GM12864 (cell line): Measurements from ENCODE around the gene COL5A2.

Experiments used
- DNase-seq: peaks from one replicate; pipeline ENCODE4 v3.0.0-alpha.2; 2011; ENCODE audit warnings: low read depth
- H3K4me3 ChIP-seq: 2 replicates; pipeline ENCODE4 v1.5.1; 2011; ENCODE audit warnings: mild to moderate bottlenecking, low read depth, low read length, control low read depth
- CTCF ChIP-seq: IDR thresholded peaks from 2 replicates; pipeline ENCODE4 v1.5.1; 2011; ENCODE audit warnings: low read depth, mild to moderate bottlenecking, moderate library complexity, low read length, control low read depth, inconsistent platforms; ENCODE audit errors: missing control alignments

The COL5A2 gene

DNA sequence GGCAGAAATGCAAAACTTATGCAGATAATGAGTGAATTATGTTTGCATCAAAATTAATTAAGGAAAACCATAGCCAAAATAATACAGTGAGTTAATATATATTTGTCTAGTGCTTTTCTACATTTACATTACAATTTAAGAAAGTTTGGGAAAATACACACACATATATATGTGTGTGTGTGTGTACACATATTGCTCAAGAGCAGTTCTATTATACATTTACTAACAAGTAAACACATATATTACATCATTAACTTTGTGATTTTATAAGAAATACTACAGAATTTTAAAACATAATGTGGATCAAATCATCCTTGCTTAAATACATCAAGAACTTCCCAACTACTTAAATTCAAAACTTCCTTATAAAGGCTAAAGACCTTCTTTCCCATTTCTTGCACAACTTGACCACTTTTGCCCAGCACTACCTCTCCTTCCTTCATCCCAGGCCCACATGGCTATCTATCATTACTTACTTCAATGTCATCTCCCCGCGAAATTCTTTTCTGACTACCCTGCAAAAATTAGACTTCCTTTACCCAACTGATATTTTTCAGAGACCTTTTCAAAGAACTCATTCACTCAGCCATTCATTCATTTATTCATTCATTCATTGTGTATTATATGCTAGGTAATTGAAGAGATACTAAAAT lies 68.4 kb downstream of the COL5A2 start:
- DNase-seq, result no peak
- H3K4me3 ChIP-seq, result no peak overlapping the region
- TF ChIP-seq CTCF, result no peak

- no peak for DNase-seq
- no peak overlapping the region for H3K4me3 ChIP-seq
- TF ChIP-seq CTCF, result no peak
These were observed 69.6 kb downstream of the COL5A2 start for GRCh38 chr2:189109921-189110397.

DNA sequence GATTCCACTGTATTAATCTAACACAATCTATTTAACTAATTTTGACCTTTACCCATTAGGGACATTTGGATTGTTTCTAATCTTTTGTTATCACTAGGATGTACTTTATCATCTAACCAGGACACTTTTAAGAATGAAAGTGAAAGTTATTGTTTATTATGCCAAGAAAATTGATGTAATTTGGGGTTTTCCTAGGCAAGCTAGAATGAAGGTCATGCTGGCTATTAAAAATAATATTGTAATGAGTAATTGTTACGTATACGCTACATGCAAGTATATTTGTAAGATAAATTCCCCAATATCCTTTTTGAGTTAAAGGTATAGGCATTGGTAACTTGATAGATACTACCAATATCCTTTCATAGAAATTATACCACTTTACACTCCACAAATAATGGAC lies 74.6 kb downstream of the COL5A2 start:
- DNase-seq, result no peak
- H3K4me3 ChIP-seq, result no peak overlapping the region
- TF ChIP-seq CTCF, result no peak

DNA sequence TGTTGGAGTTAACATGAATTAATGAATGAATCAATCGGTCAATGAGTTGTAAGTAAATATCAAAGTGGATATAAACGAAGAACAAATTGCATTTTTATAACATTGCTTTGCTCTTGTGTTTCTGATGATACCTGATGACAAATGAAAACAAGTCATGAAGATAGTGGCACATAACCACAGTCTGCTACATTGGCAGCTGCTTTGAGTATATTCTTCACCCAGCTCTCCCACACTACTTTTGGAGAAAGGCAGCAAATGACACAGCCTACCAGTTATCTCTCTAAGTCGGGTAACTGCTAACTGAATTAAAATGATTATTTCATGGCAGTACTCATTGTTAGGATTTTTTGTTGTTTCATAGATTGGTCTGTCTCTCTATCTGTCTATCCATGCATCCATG lies 76.8 kb downstream of the COL5A2 start:
- H3K4me3 ChIP-seq, result no peak overlapping the region
- no peak for TF ChIP-seq CTCF
- DNase-seq, result no peak

- DNase-seq, result no peak
- TF ChIP-seq CTCF, result no peak
- H3K4me3 ChIP-seq, result no peak overlapping the region
These were observed 81.6 kb downstream of the COL5A2 start for GRCh38 chr2:189097934-189098333.

- no peak for TF ChIP-seq CTCF
- no peak overlapping the region for H3K4me3 ChIP-seq
- no peak for DNase-seq
These were observed 82.7 kb downstream of the COL5A2 start for GRCh38 chr2:189096769-189097447.

- no peak overlapping the region for H3K4me3 ChIP-seq
- TF ChIP-seq CTCF, result no peak
- no peak for DNase-seq
These were observed 84.5 kb downstream of the COL5A2 start for GRCh38 chr2:189095101-189095500.
